Gastroesophageal sphincter (tissue), 3 donors: ENCODE data around the gene ATP9B.

ENCODE experiments used
- POLR2A ChIP-seq, 2 donors: fragments of 450-650 bp; IDR thresholded peaks; one replicate each; pipeline ENCODE4 v1.6.1; 2017; ENCODE audit warnings: antibody characterized with exemption in 2 of 2, mild to moderate bottlenecking in 2 of 2, moderate library complexity in 1 of 2
- POLR2AphosphoS5 ChIP-seq: sonication (generic); formaldehyde crosslinking; IDR thresholded peaks from one replicate; pipeline ENCODE4 v1.6.1; 2017; ENCODE audit warnings: antibody characterized with exemption
- TF ChIP-seq, protein P1 (sequence below), 4 experiments: fragments of 200-600 bp in 2 of 4; fragments of 450-650 bp in 2 of 4; sonication (generic) in 1 of 4; IDR thresholded peaks; one replicate each; pipeline ENCODE4 v1.5.1; 2017 to 2019; ENCODE audit warnings: antibody characterized with exemption in 4 of 4, mild to moderate bottlenecking in 2 of 4, moderate library complexity in 2 of 4

DNA sequence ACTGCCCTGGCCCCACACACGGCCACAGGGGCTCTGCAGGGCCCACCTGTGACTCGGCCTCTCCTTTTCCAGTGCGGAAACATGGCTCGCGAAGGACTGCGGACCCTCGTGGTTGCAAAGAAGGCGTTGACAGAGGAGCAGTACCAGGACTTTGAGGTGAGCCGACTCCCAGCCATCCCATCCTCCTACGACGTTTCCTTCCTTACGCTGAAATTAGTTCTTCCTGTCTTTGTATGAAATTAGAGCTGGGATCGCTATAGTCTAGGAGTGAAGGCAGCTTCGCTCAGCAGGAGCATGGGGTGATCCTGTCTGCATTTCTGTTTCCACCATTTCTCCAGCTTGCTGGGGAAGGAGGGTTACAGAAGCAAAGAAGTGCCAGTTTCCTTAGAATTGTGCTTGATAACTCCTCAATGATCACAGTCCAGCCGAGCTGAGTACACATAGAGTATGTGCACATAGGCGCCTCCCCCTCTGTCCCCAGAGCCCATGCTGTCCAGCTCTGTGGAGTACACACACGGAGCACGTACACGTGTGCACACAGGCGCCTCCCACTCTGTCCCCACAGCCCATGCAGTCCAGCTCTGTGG is 267.5 kb downstream of the ATP9B start:
- TF ChIP-seq POLR2A (IDR thresholded peaks at IDR 0.05) (no peak), POLR2AphosphoS5 (no peak)
- TF ChIP-seq, protein P1, sequence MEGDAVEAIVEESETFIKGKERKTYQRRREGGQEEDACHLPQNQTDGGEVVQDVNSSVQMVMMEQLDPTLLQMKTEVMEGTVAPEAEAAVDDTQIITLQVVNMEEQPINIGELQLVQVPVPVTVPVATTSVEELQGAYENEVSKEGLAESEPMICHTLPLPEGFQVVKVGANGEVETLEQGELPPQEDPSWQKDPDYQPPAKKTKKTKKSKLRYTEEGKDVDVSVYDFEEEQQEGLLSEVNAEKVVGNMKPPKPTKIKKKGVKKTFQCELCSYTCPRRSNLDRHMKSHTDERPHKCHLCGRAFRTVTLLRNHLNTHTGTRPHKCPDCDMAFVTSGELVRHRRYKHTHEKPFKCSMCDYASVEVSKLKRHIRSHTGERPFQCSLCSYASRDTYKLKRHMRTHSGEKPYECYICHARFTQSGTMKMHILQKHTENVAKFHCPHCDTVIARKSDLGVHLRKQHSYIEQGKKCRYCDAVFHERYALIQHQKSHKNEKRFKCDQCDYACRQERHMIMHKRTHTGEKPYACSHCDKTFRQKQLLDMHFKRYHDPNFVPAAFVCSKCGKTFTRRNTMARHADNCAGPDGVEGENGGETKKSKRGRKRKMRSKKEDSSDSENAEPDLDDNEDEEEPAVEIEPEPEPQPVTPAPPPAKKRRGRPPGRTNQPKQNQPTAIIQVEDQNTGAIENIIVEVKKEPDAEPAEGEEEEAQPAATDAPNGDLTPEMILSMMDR (IDR thresholded peaks at IDR 0.05) = no peak
